ENCODE measurements around the gene CFAP77. TPM values are rescaled to one million over a fixed set of nuclear protein-coding genes. Genes with fewer than 3 reads are reported as not detected.

The CFAP77 gene
- total and polyA plus RNA-seq, 2 of the 4 experiments (the other 2 are of a cell fraction) = not detected

GRCh38 chr9:132506977-132507669, 97.1 kb downstream of the CFAP77 start:
- Histone ChIP-seq H4K91ac (ENCODE audit: insufficient read depth, low read depth, low read length) (no peak overlapping the region), H2BK120ac (ENCODE audit: low read depth, low read length) (no peak overlapping the region), H2AK5ac (ENCODE audit: low read depth, low read length) (no peak overlapping the region), H2BK20ac (ENCODE audit: low read depth, low read length) (no peak overlapping the region), H4K20me1 (ENCODE audit: insufficient read depth, low read length) (no peaks in the 10 kb centered on the region), H2BK15ac (ENCODE audit: low read depth, low read length) (no peak overlapping the region), H2BK5ac (ENCODE audit: low read depth, low read length, poor library complexity, severe bottlenecking) (no peak overlapping the region), H3K14ac (replicated peaks; ENCODE audit: low read depth, low read length) (no peak overlapping the region), H3K36me3 (ENCODE audit: control insufficient read depth, insufficient read depth, low read length) (no peaks in the 10 kb centered on the region), H3K9me3 (ENCODE audit: control insufficient read depth, insufficient read depth, low read length) (no peaks in the 10 kb centered on the region), H3K4me1 (ENCODE audit: control insufficient read depth, insufficient read depth, low read length) (no peaks in the 10 kb centered on the region), H3K27me3 (ENCODE audit: control insufficient read depth, insufficient read depth, low read length) (peaks cover 60% of the 10 kb centered on the region), H3K4me3 (ENCODE audit: insufficient read depth, low read depth, low read length) (no peak overlapping the region), H3K23ac (ENCODE audit: low read depth, low read length) (no peak overlapping the region), H4K5ac (ENCODE audit: low read depth, low read length) (no peak overlapping the region), H3K79me1 (ENCODE audit: low read depth in 1 of 2, low read length in 2 of 2) (no peaks in the 10 kb centered on the region), H3K4me2 (ENCODE audit: low read depth, low read length) (no peak overlapping the region), H3K9me1 (ENCODE audit: insufficient read depth, low read length) (no peaks in the 10 kb centered on the region), H3K27ac (ENCODE audit: insufficient read depth, low read length) (no peak overlapping the region), H3K18ac (ENCODE audit: low read depth, low read length) (no peak overlapping the region), H3K56ac (ENCODE audit: extremely low read depth, insufficient read depth, low read length) (no peak overlapping the region), H3K9ac (ENCODE audit: low read depth, low read length) (no peak overlapping the region), H2AFZ (replicated peaks; ENCODE audit: low read length, poor library complexity) (no peak overlapping the region), H2AK9ac (replicated peaks; ENCODE audit: low read depth, low read length, poor library complexity) (no peak overlapping the region), H3K4ac (ENCODE audit: low read depth, low read length) (no peak overlapping the region), H4K8ac (ENCODE audit: low read depth in 2 of 2, low read length in 2 of 2) (no peak overlapping the region)
- ChIA-PET POLR2A (ENCODE audit: unreplicated experiment) (no interaction called here), CTCF (interaction anchor here (0.6 to 1.5 kb wide), 3 partner anchors 23 to 145 kb away, joined by 3 to 4 read pairs (median 4); no protein-coding TSS in a partner anchor)
- no TSS peak for BruUV-seq (replicated peaks)
- TF ChIP-seq BHLHE40 (IDR thresholded peaks at IDR 0.05; ENCODE audit: low read depth, low read length) (no peak), FOS (IDR thresholded peaks at IDR 0.05; ENCODE audit: low read depth, low read length) (no peak), NFE2L2 (IDR thresholded peaks at IDR 0.05; ENCODE audit: low read depth, low read length) (no peak)
- ATAC-seq (ENCODE audit: low read depth) (no peak), DNase-seq (no peak)
- WGBS, 2 experiments (ENCODE audit: extremely low coverage in 2 of 2, insufficient read length in 1 of 2) = 80% methylated on average over 1 of the region's 9 CpGs; no CpG with 5 or more reads in 1 of the 2 experiments
- dilution Hi-C loops (cut with HindIII; ENCODE audit: low sequenced_read_pairs, unreplicated experiment) (no loop called here), in situ Hi-C loops (cut with MboI; ENCODE audit: low sequenced_read_pairs) (loop anchor here (5.0 kb wide), 2 partner anchors 70 to 290 kb away; no protein-coding TSS in a partner anchor), intact Hi-C loops (cut with micrococcal nuclease) (loop anchor here (1.0 to 10.0 kb wide), 6 partner anchors 68 to 465 kb away; partner anchors contain the start of gene CFAP77)
